A549 (cell line): ENCODE measurements around the gene SIGLEC8.

ENCODE experiments used
- BHLHE40 ChIP-seq: IDR thresholded peaks from 2 replicates; pipeline ENCODE4 v1.6.1; 2012; ENCODE audit warnings: low read depth, low read length, inconsistent platforms
- CBX2 ChIP-seq: fragments of 200-600 bp; sonication (generic); IDR thresholded peaks from 2 replicates; pipeline ENCODE4 v1.6.1; 2016; ENCODE audit warnings: low read depth, mild to moderate bottlenecking, borderline replicate concordance
- CHD2 ChIP-seq: fragments of 150-350 bp; IDR thresholded peaks from 2 replicates; pipeline ENCODE4 v1.6.1; 2014; ENCODE audit warnings: low read length; ENCODE audit not compliant: partially characterized antibody
- CHD4 ChIP-seq: fragments of 200-600 bp; sonication (generic); IDR thresholded peaks from 2 replicates; pipeline ENCODE4 v1.6.1; 2016; ENCODE audit warnings: antibody characterized with exemption, mild to moderate bottlenecking, borderline replicate concordance
- CTCF ChIP-seq: fragments of >200 bp; sonication (Bioruptor Twin); formaldehyde crosslinking; IDR thresholded peaks from 3 replicates; pipeline ENCODE4 v1.5.1; 2016
- EP300 ChIP-seq, 2 experiments: fragments of >200 bp; sonication (Bioruptor Twin); formaldehyde crosslinking; IDR thresholded peaks; 2 replicates in 1 of 2; 3 replicates in 1 of 2; pipeline ENCODE4 v1.6.1; 2016 to 2017
- MAFK ChIP-seq: fragments of 450-650 bp; IDR thresholded peaks from 2 replicates; pipeline ENCODE4 v1.6.1; 2014; ENCODE audit not compliant: partially characterized antibody
- POLR2AphosphoS2 ChIP-seq: conservative IDR thresholded peaks from 2 replicates; pipeline ENCODE4 v1.6.1; 2012; ENCODE audit warnings: low read length, improper control_type of control experiment, inconsistent platforms
- TP53 ChIP-seq: fragments of 250-450 bp; sonication (Bioruptor Pico); IDR thresholded peaks from 2 replicates; pipeline ENCODE4 v1.5.0; 2021; ENCODE audit warnings: mild to moderate bottlenecking, moderate library complexity
- TF ChIP-seq, protein P1 (sequence below): fragments of 250-450 bp; sonication (Bioruptor Pico); IDR thresholded peaks from 2 replicates; pipeline ENCODE4 v1.5.0; 2021; ENCODE audit warnings: mild to moderate bottlenecking, moderate library complexity, borderline replicate concordance

DNA sequence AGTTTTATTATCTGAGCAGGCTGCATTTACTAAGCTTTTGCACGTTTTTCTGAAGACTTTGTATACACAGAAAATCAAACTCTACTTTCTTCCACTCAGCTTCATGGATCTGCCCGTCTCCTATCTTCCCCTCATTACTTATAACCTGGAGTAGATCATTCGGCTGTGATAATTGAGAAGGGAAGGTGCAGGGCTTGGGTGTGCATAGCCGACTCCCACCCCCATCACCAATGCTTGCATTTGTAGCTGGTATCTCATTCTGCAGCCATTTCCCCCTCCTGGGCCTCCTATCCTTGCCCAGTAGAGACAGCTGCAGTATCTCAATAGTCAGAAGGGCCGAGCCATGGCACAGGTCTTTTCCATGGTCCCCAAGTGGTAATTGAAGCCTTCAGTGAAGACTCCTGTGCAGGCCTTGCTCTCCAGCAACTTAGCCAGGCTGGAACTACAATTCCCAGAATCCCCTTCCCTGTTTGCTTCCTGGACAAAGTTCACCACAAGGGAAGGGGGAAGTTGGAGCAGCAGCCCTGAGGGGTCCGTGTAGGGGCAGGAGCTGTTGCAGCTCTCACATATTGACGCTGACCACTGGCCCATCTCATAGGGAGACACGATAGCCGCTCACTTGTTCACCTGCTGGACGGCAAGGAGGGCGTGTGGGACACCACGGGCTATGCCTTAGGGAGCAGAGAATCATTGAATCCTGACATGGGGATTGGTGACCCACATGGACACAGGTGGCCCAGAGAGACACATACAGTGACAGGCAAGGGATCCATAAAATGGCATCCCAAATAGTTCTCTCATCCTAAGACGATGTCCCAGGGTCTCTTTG lies 2.1 kb upstream of the SIGLEC8 start:
- TF ChIP-seq POLR2AphosphoS2 (no peak), CHD2 (no peak), CHD4 (no peak), MAFK (no peak), CTCF (no peak), EP300 (IDR thresholded peaks at IDR 0.05) (no peak), BHLHE40 (no peak), TP53 (CRISPR knock-in tag) (no peak), CBX2 (no peak)
- TF ChIP-seq, protein P1, sequence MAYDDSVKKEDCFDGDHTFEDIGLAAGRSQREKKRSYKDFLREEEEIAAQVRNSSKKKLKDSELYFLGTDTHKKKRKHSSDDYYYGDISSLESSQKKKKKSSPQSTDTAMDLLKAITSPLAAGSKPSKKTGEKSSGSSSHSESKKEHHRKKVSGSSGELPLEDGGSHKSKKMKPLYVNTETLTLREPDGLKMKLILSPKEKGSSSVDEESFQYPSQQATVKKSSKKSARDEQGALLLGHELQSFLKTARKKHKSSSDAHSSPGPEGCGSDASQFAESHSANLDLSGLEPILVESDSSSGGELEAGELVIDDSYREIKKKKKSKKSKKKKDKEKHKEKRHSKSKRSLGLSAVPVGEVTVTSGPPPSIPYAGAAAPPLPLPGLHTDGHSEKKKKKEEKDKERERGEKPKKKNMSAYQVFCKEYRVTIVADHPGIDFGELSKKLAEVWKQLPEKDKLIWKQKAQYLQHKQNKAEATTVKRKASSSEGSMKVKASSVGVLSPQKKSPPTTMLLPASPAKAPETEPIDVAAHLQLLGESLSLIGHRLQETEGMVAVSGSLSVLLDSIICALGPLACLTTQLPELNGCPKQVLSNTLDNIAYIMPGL, result no peak
